ENCODE results near the gene TCERG1L.
A peak's percentile ranks its signal among the peaks of the same experiment; 100 is the strongest.

Gene TCERG1L

GRCh38 chr10:131267814-131268095 is 43.8 kb downstream of the TCERG1L start:
- no peaks in the 10 kb centered on the region for H3K9me3 Mint-ChIP-seq
- ATAC-seq = peak; percentile 6
- H3K36me3 Mint-ChIP-seq = no peaks in the 10 kb centered on the region
- no peaks in the 10 kb centered on the region for H3K27me3 Mint-ChIP-seq
- no peak overlapping the region for H3K4me3 Mint-ChIP-seq
- no peaks in the 10 kb centered on the region for H3K4me1 Mint-ChIP-seq
- H3K27ac Mint-ChIP-seq = no peak overlapping the region

GRCh38 chr10:131266936-131267813 is 44.3 kb downstream of the TCERG1L start:
- peak; percentile 22 for ATAC-seq
- Mint-ChIP-seq H3K27ac (no peak overlapping the region), H3K36me3 (no peaks in the 10 kb centered on the region), H3K4me3 (no peak overlapping the region), H3K4me1 (no peaks in the 10 kb centered on the region), H3K27me3 (no peaks in the 10 kb centered on the region), H3K9me3 (no peaks in the 10 kb centered on the region)

- Mint-ChIP-seq H3K4me1 (no peaks in the 10 kb centered on the region), H3K4me3 (no peak overlapping the region), H3K27me3 (no peaks in the 10 kb centered on the region), H3K9me3 (peaks cover 2% of the 10 kb centered on the region), H3K27ac (no peak overlapping the region), H3K36me3 (no peaks in the 10 kb centered on the region)
- no peak for ATAC-seq
Measured at GRCh38 chr10:131264110-131264788, 47.3 kb downstream of the TCERG1L start.

GRCh38 chr10:131261890-131262475 is 49.5 kb downstream of the TCERG1L start:
- Mint-ChIP-seq H3K27ac (no peak overlapping the region), H3K4me1 (no peaks in the 10 kb centered on the region), H3K27me3 (no peaks in the 10 kb centered on the region), H3K36me3 (no peaks in the 10 kb centered on the region), H3K9me3 (peaks cover 2% of the 10 kb centered on the region), H3K4me3 (no peak overlapping the region)
- ATAC-seq = no peak

- Mint-ChIP-seq H3K36me3 (no peaks in the 10 kb centered on the region), H3K4me3 (no peak overlapping the region), H3K4me1 (no peaks in the 10 kb centered on the region), H3K27me3 (no peaks in the 10 kb centered on the region), H3K27ac (no peak overlapping the region), H3K9me3 (peaks cover 2% of the 10 kb centered on the region)
- no peak for ATAC-seq
Measured at GRCh38 chr10:131260452-131261211, 50.9 kb downstream of the TCERG1L start.

- no peak overlapping the region for H3K4me3 Mint-ChIP-seq
- no peaks in the 10 kb centered on the region for H3K4me1 Mint-ChIP-seq
- ATAC-seq = peak; percentile 5
- no peaks in the 10 kb centered on the region for H3K27me3 Mint-ChIP-seq
- H3K36me3 Mint-ChIP-seq = no peaks in the 10 kb centered on the region
- H3K27ac Mint-ChIP-seq = no peak overlapping the region
- H3K9me3 Mint-ChIP-seq = peaks cover 2% of the 10 kb centered on the region
Measured at GRCh38 chr10:131260031-131260430, 51.5 kb downstream of the TCERG1L start.

GRCh38 chr10:131259535-131259934 is 52.0 kb downstream of the TCERG1L start:
- ATAC-seq = no peak
- Mint-ChIP-seq H3K36me3 (no peaks in the 10 kb centered on the region), H3K27ac (no peak overlapping the region)

GRCh38 chr10:131258256-131258655 is 53.3 kb downstream of the TCERG1L start:
- Mint-ChIP-seq H3K36me3 (no peaks in the 10 kb centered on the region), H3K27ac (no peak overlapping the region), H3K27me3 (no peaks in the 10 kb centered on the region), H3K4me3 (no peak overlapping the region), H3K9me3 (peaks cover 2% of the 10 kb centered on the region), H3K4me1 (no peaks in the 10 kb centered on the region)
- no peak for ATAC-seq

More at GRCh38 chr10:131259535-131259934, 52.0 kb downstream of the TCERG1L start:
- no peak overlapping the region for H3K4me3 Mint-ChIP-seq
- no peaks in the 10 kb centered on the region for H3K27me3 Mint-ChIP-seq
- H3K4me1 Mint-ChIP-seq = no peaks in the 10 kb centered on the region
- H3K9me3 Mint-ChIP-seq = peaks cover 2% of the 10 kb centered on the region

GRCh38 chr10:131257027-131257426 is 54.5 kb downstream of the TCERG1L start:
- H3K4me3 Mint-ChIP-seq = no peak overlapping the region
- H3K9me3 Mint-ChIP-seq = peaks cover 2% of the 10 kb centered on the region
- ATAC-seq = no peak
- H3K27ac Mint-ChIP-seq = no peak overlapping the region
- no peaks in the 10 kb centered on the region for H3K4me1 Mint-ChIP-seq
- no peaks in the 10 kb centered on the region for H3K27me3 Mint-ChIP-seq
- no peaks in the 10 kb centered on the region for H3K36me3 Mint-ChIP-seq

GRCh38 chr10:131254859-131255252 is 56.7 kb downstream of the TCERG1L start:
- ATAC-seq = no peak
- Mint-ChIP-seq H3K27ac (no peak overlapping the region), H3K9me3 (peaks cover 3% of the 10 kb centered on the region), H3K4me1 (no peaks in the 10 kb centered on the region), H3K27me3 (no peaks in the 10 kb centered on the region), H3K4me3 (no peak overlapping the region), H3K36me3 (no peaks in the 10 kb centered on the region)

GRCh38 chr10:131253931-131254858 is 57.3 kb downstream of the TCERG1L start:
- ATAC-seq = no peak
- Mint-ChIP-seq H3K27me3 (no peaks in the 10 kb centered on the region), H3K36me3 (no peaks in the 10 kb centered on the region), H3K9me3 (peaks cover 3% of the 10 kb centered on the region), H3K4me3 (no peak overlapping the region), H3K27ac (no peak overlapping the region), H3K4me1 (no peaks in the 10 kb centered on the region)

- Mint-ChIP-seq H3K9me3 (peaks cover 3% of the 10 kb centered on the region), H3K27me3 (no peaks in the 10 kb centered on the region), H3K36me3 (no peaks in the 10 kb centered on the region), H3K4me1 (no peaks in the 10 kb centered on the region), H3K27ac (no peak overlapping the region), H3K4me3 (no peak overlapping the region)
- no peak for ATAC-seq
Measured at GRCh38 chr10:131252567-131253276, 58.8 kb downstream of the TCERG1L start.

- Mint-ChIP-seq H3K4me3 (no peak overlapping the region), H3K27ac (no peak overlapping the region), H3K9me3 (peaks cover 3% of the 10 kb centered on the region), H3K27me3 (no peaks in the 10 kb centered on the region), H3K36me3 (no peaks in the 10 kb centered on the region), H3K4me1 (no peaks in the 10 kb centered on the region)
- ATAC-seq = no peak
Measured at GRCh38 chr10:131251146-131251541, 60.4 kb downstream of the TCERG1L start.

All from stimulated activated memory B cell treated with anti-CD40 and anti-IgM and Interleukin-4, amounts not matched to agents 10 μg/mL and 1 μg/mL and 100 μg/mL, for 72 hours (primary cell).